ENCODE results near the gene HDDC2.

DNA sequence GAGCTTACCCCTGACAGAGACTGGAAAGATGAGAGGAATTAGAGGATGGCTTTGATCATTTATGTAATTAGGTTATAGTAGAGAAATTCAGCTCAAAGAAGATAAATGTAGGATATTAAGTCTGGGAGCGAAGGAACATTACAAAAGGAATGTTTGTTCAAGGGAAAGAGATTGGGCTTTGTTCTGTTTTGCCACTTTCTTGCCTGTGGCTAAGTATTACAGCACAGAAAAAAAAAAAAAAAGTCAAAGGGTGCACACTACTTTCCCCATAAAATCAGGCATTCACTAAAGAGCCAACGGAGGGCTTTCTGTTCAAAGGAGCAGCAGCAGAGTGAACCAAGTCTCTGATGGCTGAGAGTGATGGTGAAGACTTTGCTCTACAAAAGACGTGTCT lies 5.0 kb upstream of the HDDC2 start:
- TF ChIP-seq, protein P1, sequence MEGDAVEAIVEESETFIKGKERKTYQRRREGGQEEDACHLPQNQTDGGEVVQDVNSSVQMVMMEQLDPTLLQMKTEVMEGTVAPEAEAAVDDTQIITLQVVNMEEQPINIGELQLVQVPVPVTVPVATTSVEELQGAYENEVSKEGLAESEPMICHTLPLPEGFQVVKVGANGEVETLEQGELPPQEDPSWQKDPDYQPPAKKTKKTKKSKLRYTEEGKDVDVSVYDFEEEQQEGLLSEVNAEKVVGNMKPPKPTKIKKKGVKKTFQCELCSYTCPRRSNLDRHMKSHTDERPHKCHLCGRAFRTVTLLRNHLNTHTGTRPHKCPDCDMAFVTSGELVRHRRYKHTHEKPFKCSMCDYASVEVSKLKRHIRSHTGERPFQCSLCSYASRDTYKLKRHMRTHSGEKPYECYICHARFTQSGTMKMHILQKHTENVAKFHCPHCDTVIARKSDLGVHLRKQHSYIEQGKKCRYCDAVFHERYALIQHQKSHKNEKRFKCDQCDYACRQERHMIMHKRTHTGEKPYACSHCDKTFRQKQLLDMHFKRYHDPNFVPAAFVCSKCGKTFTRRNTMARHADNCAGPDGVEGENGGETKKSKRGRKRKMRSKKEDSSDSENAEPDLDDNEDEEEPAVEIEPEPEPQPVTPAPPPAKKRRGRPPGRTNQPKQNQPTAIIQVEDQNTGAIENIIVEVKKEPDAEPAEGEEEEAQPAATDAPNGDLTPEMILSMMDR (IDR thresholded peaks at IDR 0.05) = no peak
- no peak for TF ChIP-seq POLR2A (IDR thresholded peaks at IDR 0.05)
